ENCODE data around the gene CRISPLD2.

- no peak for TF ChIP-seq CTCF (conservative IDR thresholded peaks at IDR 0.05 in 1 of 2, IDR thresholded peaks at IDR 0.05 in 1 of 2; ENCODE audit: extremely low read depth in 1 of 2, insufficient read depth in 1 of 2, low read depth in 1 of 2, low read length in 2 of 2)
- TF ChIP-seq EZH2 (IDR thresholded peaks at IDR 0.05; ENCODE audit: borderline replicate concordance, low read length), result no peak
These were observed 16.5 kb downstream of the CRISPLD2 start for GRCh38 chr16:84836234-84836647.
